ENCODE results near the gene PDE7B.

DNA sequence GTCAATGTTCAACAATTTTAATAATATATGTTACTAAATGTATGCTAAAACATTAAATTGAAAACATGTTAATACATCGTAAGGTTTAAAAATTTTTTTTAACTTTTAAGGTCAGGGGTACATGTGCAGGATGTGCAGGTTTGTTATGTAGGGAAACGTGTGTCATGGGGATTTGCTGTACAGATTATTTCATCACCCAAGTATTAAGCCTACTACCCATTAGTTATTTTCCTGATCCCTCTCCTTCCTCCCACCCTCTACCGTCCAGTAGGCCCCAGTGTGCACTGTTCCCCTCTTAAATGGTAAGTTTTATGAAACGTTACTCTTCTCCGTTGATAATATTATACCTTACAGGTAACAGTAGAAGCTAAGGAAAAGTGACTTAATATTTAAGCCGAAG is 15.8 kb downstream of the PDE7B start:
- no peak for TF ChIP-seq POLR2AphosphoS5 (IDR thresholded peaks at IDR 0.05)
- TF ChIP-seq, protein P1, sequence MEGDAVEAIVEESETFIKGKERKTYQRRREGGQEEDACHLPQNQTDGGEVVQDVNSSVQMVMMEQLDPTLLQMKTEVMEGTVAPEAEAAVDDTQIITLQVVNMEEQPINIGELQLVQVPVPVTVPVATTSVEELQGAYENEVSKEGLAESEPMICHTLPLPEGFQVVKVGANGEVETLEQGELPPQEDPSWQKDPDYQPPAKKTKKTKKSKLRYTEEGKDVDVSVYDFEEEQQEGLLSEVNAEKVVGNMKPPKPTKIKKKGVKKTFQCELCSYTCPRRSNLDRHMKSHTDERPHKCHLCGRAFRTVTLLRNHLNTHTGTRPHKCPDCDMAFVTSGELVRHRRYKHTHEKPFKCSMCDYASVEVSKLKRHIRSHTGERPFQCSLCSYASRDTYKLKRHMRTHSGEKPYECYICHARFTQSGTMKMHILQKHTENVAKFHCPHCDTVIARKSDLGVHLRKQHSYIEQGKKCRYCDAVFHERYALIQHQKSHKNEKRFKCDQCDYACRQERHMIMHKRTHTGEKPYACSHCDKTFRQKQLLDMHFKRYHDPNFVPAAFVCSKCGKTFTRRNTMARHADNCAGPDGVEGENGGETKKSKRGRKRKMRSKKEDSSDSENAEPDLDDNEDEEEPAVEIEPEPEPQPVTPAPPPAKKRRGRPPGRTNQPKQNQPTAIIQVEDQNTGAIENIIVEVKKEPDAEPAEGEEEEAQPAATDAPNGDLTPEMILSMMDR (IDR thresholded peaks at IDR 0.05), result no peak
- no peak for TF ChIP-seq POLR2A (IDR thresholded peaks at IDR 0.05)
